GM19328 (cell line): ENCODE measurements around the gene CNDP2.

ENCODE experiments used
- ATAC-seq: cut with Tn5 transposase; IDR thresholded peaks from one replicate; pipeline ENCODE4 v1.9.1; 2021; ENCODE audit warnings: mild to moderate bottlenecking, moderate library complexity; ENCODE audit not compliant: unreplicated experiment

The CNDP2 gene

GRCh38 chr18:74533666-74534065, 37.5 kb downstream of the CNDP2 start:
- ATAC-seq: no peak

GRCh38 chr18:74534150-74534969, 38.2 kb downstream of the CNDP2 start, which contains the start of gene CNDP1:
Gene CNDP1 (plus strand): TSS chr18:74534500. CDS start chr18:74534668, 168 bp downstream.
- no peak for ATAC-seq

- peak; percentile 75 for ATAC-seq
Observed at GRCh38 chr18:74534981-74535649, 39.0 kb downstream of the CNDP2 start.

GRCh38 chr18:74539289-74539688, 43.1 kb downstream of the CNDP2 start:
- no peak for ATAC-seq

- ATAC-seq: no peak
Observed at GRCh38 chr18:74540652-74541421, 44.7 kb downstream of the CNDP2 start.

GRCh38 chr18:74541703-74542555, 45.8 kb downstream of the CNDP2 start:
- ATAC-seq: no peak

- no peak for ATAC-seq
Observed at GRCh38 chr18:74544898-74545297, 48.7 kb downstream of the CNDP2 start.

- no peak for ATAC-seq
Observed at GRCh38 chr18:74546007-74546406, 49.8 kb downstream of the CNDP2 start.

GRCh38 chr18:74546751-74547530, 50.8 kb downstream of the CNDP2 start:
- ATAC-seq: no peak

- ATAC-seq: no peak
Observed at GRCh38 chr18:74547860-74548259, 51.7 kb downstream of the CNDP2 start.

GRCh38 chr18:74549591-74550104, 53.5 kb downstream of the CNDP2 start:
- ATAC-seq: no peak

- no peak for ATAC-seq
Observed at GRCh38 chr18:74550886-74551285, 54.7 kb downstream of the CNDP2 start.

- ATAC-seq: no peak
Observed at GRCh38 chr18:74551452-74551851, 55.3 kb downstream of the CNDP2 start.

GRCh38 chr18:74551936-74552555, 55.9 kb downstream of the CNDP2 start:
- ATAC-seq: peak; percentile 99

- no peak for ATAC-seq
Observed at GRCh38 chr18:74556126-74556525, 60.0 kb downstream of the CNDP2 start.

- no peak for ATAC-seq
Observed at GRCh38 chr18:74558096-74558495, 61.9 kb downstream of the CNDP2 start.

- ATAC-seq: no peak
Observed at GRCh38 chr18:74562131-74562730, 66.1 kb downstream of the CNDP2 start.

- no peak for ATAC-seq
Observed at GRCh38 chr18:74562775-74563174, 66.6 kb downstream of the CNDP2 start.

- no peak for ATAC-seq
Observed at GRCh38 chr18:74563999-74564398, 67.8 kb downstream of the CNDP2 start.
